Neural cell (in vitro differentiated cells): ENCODE data around the gene ACP6. TPM values are rescaled to one million over a fixed set of nuclear protein-coding genes. Genes with fewer than 3 reads are reported as not detected.

ENCODE experiments used
- H2AFZ ChIP-seq: fragments of 200-600, 300-800 bp; sonication (generic), shearing (Covaris generic); 2 replicates; pipeline ENCODE4 v1.6.0; 2014; ENCODE audit warnings: low read depth, mild to moderate bottlenecking, antibody characterized with exemption, low read length, moderate library complexity
- H3F3A ChIP-seq: fragments of 200-600 bp; shearing (Covaris generic); 2 replicates; pipeline ENCODE4 v1.6.1; 2016; ENCODE audit warnings: mild to moderate bottlenecking, moderate library complexity, mixed read lengths, antibody characterized with exemption, low read length; ENCODE audit not compliant: insufficient read depth, poor library complexity, severe bottlenecking
- H3K27ac ChIP-seq: fragments of 200-600, 300-800 bp; sonication (generic), shearing (Covaris generic); 2 replicates; pipeline ENCODE4 v1.5.1; 2014; ENCODE audit warnings: mild to moderate bottlenecking, low read length, moderate library complexity
- H3K27me3 ChIP-seq: fragments of 300-800, 200-600 bp; sonication (generic), shearing (Covaris generic); 2 replicates; pipeline ENCODE4 v1.6.0; 2014; ENCODE audit warnings: mild to moderate bottlenecking, low read depth, low read length, moderate library complexity; ENCODE audit not compliant: insufficient read depth
- H3K36me3 ChIP-seq: fragments of 300-800, 200-600 bp; sonication (generic), shearing (Covaris generic); 2 replicates; pipeline ENCODE4 v1.5.1; 2014; ENCODE audit warnings: mild to moderate bottlenecking, antibody characterized with exemption, low read length, moderate library complexity; ENCODE audit not compliant: insufficient read depth
- H3K4me2 ChIP-seq: fragments of 300-800, 200-600 bp; sonication (generic), shearing (Covaris generic); 2 replicates; pipeline ENCODE4 v1.6.0; 2014; ENCODE audit warnings: mild to moderate bottlenecking, low read length
- H3K4me3 ChIP-seq: fragments of 300-800, 200-600 bp; sonication (generic), shearing (Covaris generic); 2 replicates; pipeline ENCODE4 v1.5.1; 2014; ENCODE audit warnings: mild to moderate bottlenecking, low read length, moderate library complexity
- H3K79me2 ChIP-seq: fragments of 200-600 bp; shearing (Covaris generic); replicated peaks from 2 replicates; pipeline ENCODE4 v1.6.0; 2014; ENCODE audit warnings: mild to moderate bottlenecking, low read length, moderate library complexity; ENCODE audit not compliant: insufficient read depth
- H3K9ac ChIP-seq: fragments of 300-800, 200-600 bp; sonication (generic), shearing (Covaris generic); 2 replicates; pipeline ENCODE4 v1.6.1; 2016; ENCODE audit warnings: mild to moderate bottlenecking, low read length, mixed read lengths
- H3K9me2 ChIP-seq: fragments of 200-600 bp; shearing (Covaris generic); 2 replicates; pipeline ENCODE4 v1.6.1; 2016; ENCODE audit warnings: mild to moderate bottlenecking, low read length, mixed read lengths; ENCODE audit not compliant: insufficient read depth
- H3K9me3 ChIP-seq: fragments of 200-600, 300-800 bp; sonication (generic), shearing (Covaris generic); 2 replicates; pipeline ENCODE4 v1.6.1; 2016; ENCODE audit warnings: mild to moderate bottlenecking, mixed run types, low read length, moderate library complexity, mixed read lengths
- H4K20me1 ChIP-seq: fragments of 200-600 bp; shearing (Covaris generic); 2 replicates; pipeline ENCODE4 v1.6.1; 2016; ENCODE audit warnings: mild to moderate bottlenecking, mixed run types; ENCODE audit not compliant: insufficient read depth
- CTCF ChIP-seq: fragments of 450-650 bp; IDR thresholded peaks from 2 replicates; pipeline ENCODE4 v1.5.1; 2014; ENCODE audit warnings: antibody characterized with exemption, mild to moderate bottlenecking, moderate library complexity; ENCODE audit not compliant: poor library complexity, severe bottlenecking
- EP300 ChIP-seq: fragments of 450-650 bp; conservative IDR thresholded peaks from 2 replicates; pipeline ENCODE4 v1.6.1; 2014; ENCODE audit warnings: antibody characterized with exemption, mild to moderate bottlenecking, moderate library complexity; ENCODE audit not compliant: poor library complexity, severe bottlenecking
- EZH2 ChIP-seq: fragments of 200-600, 300-800 bp; shearing (Covaris generic), sonication (generic); IDR thresholded peaks from 2 replicates; pipeline ENCODE4 v1.6.1; 2014; ENCODE audit warnings: antibody characterized with exemption, low read length, borderline replicate concordance, mild to moderate bottlenecking; ENCODE audit not compliant: insufficient read depth, poor library complexity, severe bottlenecking
- MXI1 ChIP-seq: fragments of 450-650 bp; conservative IDR thresholded peaks from 2 replicates; pipeline ENCODE4 v1.6.1; 2014; ENCODE audit warnings: antibody characterized with exemption, mild to moderate bottlenecking; ENCODE audit not compliant: poor library complexity, severe bottlenecking
- POLR2AphosphoS5 ChIP-seq: IDR thresholded peaks from 2 replicates; pipeline ENCODE4 v1.6.1; 2012
- RAD21 ChIP-seq: fragments of 450-650 bp; conservative IDR thresholded peaks from 2 replicates; pipeline ENCODE4 v1.6.1; 2014; ENCODE audit warnings: antibody characterized with exemption, mild to moderate bottlenecking, moderate library complexity
- REST ChIP-seq: IDR thresholded peaks from 2 replicates; pipeline ENCODE4 v1.6.1; 2012; ENCODE audit warnings: borderline replicate concordance
- SMC3 ChIP-seq: fragments of 450-650 bp; conservative IDR thresholded peaks from 2 replicates; pipeline ENCODE4 v1.6.1; 2014; ENCODE audit warnings: antibody characterized with exemption, mild to moderate bottlenecking, moderate library complexity; ENCODE audit not compliant: poor library complexity
- TAF1 ChIP-seq: IDR thresholded peaks from 2 replicates; pipeline ENCODE4 v1.6.1; 2012; ENCODE audit warnings: low read depth
- polyA plus RNA-seq: library from polyadenylated mRNA; depleted of rRNA; stranded (reverse); fragments of >200 nt; gene quantifications from 2 replicates; pipeline ENCODE4 v1.2.3, GENCODE V29; 2014

The ACP6 gene
- polyA plus RNA-seq, 1 donor from 2014 or later = 2.9 TPM

DNA sequence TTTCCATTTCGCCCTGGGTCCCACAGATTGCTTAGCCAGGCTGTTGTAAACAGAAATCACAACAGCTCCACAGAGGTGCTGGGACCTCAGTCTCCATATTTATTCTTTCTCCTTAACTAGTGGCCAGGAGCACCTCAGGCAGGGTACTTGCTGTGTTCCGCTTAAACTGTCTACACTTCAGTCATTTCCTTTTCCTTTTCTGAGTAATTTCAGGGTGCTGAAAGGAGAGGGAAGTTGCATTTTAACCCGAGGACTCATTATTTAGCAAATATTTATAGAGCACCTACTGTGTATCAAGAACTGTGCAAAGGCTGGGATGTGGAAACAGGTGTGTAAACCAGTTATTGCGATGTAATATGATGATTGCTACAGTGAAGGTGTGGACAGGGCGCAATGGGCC, 41.9 kb downstream of the ACP6 start:
- Histone ChIP-seq H4K20me1 (no peaks in the 10 kb centered on the region), H3F3A (no peaks in the 10 kb centered on the region), H3K4me3 (no peak overlapping the region), H3K36me3 (peaks cover 13% of the 10 kb centered on the region), H3K9me2 (no peaks in the 10 kb centered on the region), H3K27ac (no peak overlapping the region), H3K9ac (no peak overlapping the region), H3K79me2 (no peaks in the 10 kb centered on the region), H3K4me2 (no peak overlapping the region), H2AFZ (no peak overlapping the region), H3K9me3 (no peaks in the 10 kb centered on the region), H3K27me3 (no peaks in the 10 kb centered on the region)
- TF ChIP-seq MXI1 (no peak), POLR2AphosphoS5 (no peak), SMC3 (no peak), REST (no peak), EP300 (no peak), EZH2 (no peak), RAD21 (no peak), TAF1 (no peak), CTCF (no peak)

DNA sequence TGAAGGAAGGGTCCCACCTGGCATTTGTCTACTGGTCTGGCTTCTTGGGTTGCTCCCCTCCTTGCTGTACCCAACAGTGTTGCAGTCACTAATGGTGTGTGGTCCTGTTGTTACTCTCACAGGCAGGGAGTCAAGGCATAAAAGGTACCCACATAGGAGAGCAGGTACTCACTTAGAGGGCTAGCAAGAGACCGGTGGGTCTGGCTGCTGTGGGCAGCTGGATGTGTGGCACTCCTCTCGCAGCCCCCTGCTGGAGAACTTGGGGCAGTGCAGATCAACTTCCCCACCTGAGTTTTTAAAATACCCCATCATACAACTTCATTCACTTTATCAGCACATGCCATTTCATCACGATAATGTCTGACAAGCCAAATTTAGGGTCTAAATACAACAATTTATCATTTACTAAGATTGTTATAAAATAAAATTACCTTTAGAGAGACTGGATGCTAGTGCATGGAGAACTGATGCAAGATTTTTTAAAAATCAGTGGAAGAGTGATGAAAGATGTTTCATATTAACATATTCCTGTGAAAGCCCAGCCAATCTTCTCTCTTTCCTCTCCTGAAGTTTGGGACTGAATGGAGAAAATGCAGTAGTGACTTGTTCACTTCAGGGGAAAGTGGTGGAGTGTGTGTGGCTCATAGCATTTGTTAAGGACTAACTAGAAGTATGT, 42.8 kb downstream of the ACP6 start:
- H3K27me3 ChIP-seq = no peaks in the 10 kb centered on the region
- H3K79me2 ChIP-seq = no peaks in the 10 kb centered on the region
- no peaks in the 10 kb centered on the region for H3F3A ChIP-seq
- no peak overlapping the region for H2AFZ ChIP-seq
- H4K20me1 ChIP-seq = no peaks in the 10 kb centered on the region
- H3K9me2 ChIP-seq = no peaks in the 10 kb centered on the region
- H3K4me3 ChIP-seq = no peak overlapping the region
- no peak overlapping the region for H3K4me2 ChIP-seq
- no peak overlapping the region for H3K27ac ChIP-seq
- no peak for TF ChIP-seq POLR2AphosphoS5
- no peak for TF ChIP-seq EP300
- TF ChIP-seq EZH2 = no peak
- TF ChIP-seq CTCF = peak; percentile 71
- peak; percentile 64 for TF ChIP-seq RAD21
- TF ChIP-seq REST = no peak
- peak; percentile 75 for TF ChIP-seq SMC3
- no peak for TF ChIP-seq TAF1
- no peak for TF ChIP-seq MXI1
- H3K9ac ChIP-seq = no peak overlapping the region
- peaks cover 13% of the 10 kb centered on the region for H3K36me3 ChIP-seq
- no peaks in the 10 kb centered on the region for H3K9me3 ChIP-seq
